ENCODE data around the gene EYS. TPM values are rescaled to one million over a fixed set of nuclear protein-coding genes. Genes with fewer than 3 reads are reported as not detected.

The EYS gene
- total and polyA plus RNA-seq, 8 donors, result 0.03 to 0.25 (median 0.13) TPM

DNA sequence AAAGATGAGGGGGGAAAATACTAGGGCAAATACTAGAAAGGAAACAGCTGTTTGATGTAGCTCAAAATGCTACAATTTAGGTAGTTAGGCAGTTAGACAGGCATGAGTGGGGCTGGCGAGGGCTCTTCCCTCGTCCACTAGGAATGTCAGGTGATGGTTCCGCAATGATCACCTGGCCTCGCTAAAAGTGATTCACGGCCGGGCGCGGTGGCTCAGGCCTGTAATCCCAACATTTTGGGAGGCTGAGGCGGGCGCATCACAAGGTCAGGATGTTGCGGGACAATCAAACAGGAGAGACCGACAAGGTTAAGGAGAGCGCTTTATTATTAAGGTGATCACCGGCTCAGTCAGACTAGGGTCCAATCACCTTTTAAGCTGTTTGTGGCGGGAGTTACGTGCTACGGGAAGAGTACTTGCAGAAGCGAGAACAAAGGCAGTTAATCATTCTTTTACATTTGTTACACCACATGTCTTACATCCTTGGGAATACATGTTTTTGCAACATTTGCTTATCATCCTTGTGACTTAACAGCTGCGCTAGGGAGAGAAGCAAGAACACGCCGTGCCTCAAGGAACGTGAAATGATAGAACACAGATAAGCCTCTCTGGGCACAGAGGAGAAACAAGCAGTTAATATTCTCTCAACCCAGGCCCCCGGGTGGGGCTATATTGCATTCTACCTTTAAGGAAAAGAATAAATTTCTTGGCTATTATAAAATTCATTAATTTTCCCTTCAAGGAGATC lies 1025.4 kb downstream of the EYS start:
- H3K27ac ChIP-seq, result no peak overlapping the region
- WGBS, 2 donors, result 86 to 90% methylated on average over 23 of the region's 23 CpGs

DNA sequence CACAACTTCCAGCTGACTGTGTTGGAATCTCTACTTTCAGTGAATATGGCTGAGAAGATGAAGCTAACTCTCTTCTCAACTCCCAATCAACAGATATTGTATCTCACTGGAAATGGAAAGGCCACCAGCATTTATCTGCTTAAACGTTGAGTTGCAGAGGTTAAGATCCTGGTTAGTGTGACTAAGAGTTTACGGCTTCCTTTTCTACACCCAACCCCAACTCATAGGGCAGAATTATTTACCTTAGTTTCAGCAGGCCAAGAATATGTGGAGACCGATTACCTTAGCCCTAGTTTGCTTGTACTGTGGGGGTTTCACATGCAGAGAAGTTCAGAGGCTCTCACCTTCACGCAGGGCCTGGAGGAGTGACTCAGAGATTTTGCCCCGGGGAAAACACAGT lies 1026.6 kb downstream of the EYS start:
- H3K36me3 ChIP-seq, result no peaks in the 10 kb centered on the region
- no peaks in the 10 kb centered on the region for H3K4me1 ChIP-seq
- intact Hi-C loops (cut with DNase I), result no loop called here
- no peak for FAIRE-seq
- H3K27ac ChIP-seq, result no peak overlapping the region
- ATAC-seq, result no peak
- TF ChIP-seq, protein P1, sequence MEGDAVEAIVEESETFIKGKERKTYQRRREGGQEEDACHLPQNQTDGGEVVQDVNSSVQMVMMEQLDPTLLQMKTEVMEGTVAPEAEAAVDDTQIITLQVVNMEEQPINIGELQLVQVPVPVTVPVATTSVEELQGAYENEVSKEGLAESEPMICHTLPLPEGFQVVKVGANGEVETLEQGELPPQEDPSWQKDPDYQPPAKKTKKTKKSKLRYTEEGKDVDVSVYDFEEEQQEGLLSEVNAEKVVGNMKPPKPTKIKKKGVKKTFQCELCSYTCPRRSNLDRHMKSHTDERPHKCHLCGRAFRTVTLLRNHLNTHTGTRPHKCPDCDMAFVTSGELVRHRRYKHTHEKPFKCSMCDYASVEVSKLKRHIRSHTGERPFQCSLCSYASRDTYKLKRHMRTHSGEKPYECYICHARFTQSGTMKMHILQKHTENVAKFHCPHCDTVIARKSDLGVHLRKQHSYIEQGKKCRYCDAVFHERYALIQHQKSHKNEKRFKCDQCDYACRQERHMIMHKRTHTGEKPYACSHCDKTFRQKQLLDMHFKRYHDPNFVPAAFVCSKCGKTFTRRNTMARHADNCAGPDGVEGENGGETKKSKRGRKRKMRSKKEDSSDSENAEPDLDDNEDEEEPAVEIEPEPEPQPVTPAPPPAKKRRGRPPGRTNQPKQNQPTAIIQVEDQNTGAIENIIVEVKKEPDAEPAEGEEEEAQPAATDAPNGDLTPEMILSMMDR (IDR thresholded peaks at IDR 0.05), result no peak
- H3K4me3 ChIP-seq, result no peak overlapping the region
- no peaks in the 10 kb centered on the region for H3K27me3 ChIP-seq
- WGBS, 2 donors, result 68 to 80% methylated on average over 5 of the region's 5 CpGs
- DNase-seq, result no peak
- no peaks in the 10 kb centered on the region for H3K9me3 ChIP-seq

More for the DNA sequence above, 1025.4 kb downstream of the EYS start:
- ATAC-seq, result no peak
- no peaks in the 10 kb centered on the region for H3K27me3 ChIP-seq
- H3K9me3 ChIP-seq, result no peaks in the 10 kb centered on the region
- no peaks in the 10 kb centered on the region for H3K4me1 ChIP-seq
- no peak overlapping the region for H3K4me3 ChIP-seq
- TF ChIP-seq, protein P1 (IDR thresholded peaks at IDR 0.05), result no peak
- H3K36me3 ChIP-seq, result no peaks in the 10 kb centered on the region
- intact Hi-C loops (cut with DNase I), result no loop called here
- FAIRE-seq, result no peak
- DNase-seq, result no peak

DNA sequence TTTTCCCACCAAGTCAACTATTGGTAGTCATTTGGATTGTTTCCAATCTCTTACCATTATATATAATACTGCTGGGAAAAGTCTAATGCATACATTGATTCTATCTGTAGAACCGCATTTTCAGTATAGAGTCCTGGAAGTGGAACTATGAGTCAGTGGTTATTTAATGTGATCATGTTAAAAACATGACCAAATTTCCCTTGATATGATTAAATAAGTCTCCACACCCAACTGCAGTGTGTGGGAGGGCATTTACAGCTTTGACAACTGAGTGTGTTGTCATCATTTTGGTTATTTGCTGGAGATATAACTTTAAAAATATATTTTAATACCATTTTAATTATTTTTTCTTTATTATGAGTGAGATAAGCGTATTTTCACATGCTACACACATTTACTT lies 1027.6 kb downstream of the EYS start:
- Histone ChIP-seq H3K4me1 (no peaks in the 10 kb centered on the region), H3K27me3 (no peaks in the 10 kb centered on the region), H3K9me3 (no peaks in the 10 kb centered on the region), H3K36me3 (no peaks in the 10 kb centered on the region), H3K4me3 (no peak overlapping the region), H3K27ac (no peak overlapping the region)
- no peak for DNase-seq
- intact Hi-C loops (cut with DNase I), result no loop called here
- no peak for FAIRE-seq
- TF ChIP-seq, protein P1 (IDR thresholded peaks at IDR 0.05), result no peak
- no peak for ATAC-seq
- 63 to 75% methylated on average over 2 of the region's 2 CpGs for WGBS, 2 donors

DNA sequence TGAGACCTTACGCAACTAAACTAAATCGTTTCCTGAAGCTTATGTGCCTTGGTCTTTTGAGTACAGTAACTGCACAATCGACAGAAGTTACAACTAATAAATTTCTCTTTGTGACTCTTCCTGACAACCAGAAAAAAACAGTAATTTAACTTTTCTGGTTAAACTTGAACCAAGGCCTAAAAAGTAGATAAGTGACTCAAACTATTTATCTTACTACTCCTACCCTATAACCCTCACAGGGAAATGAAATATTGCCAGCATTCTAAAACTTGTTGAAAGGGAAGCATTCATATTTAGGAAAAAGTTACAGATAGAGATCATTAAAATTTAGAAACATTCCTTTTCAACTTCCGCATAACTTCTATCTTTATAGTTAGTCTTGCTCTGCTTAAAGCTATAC lies 1034.4 kb downstream of the EYS start:
- TF ChIP-seq, protein P1 (IDR thresholded peaks at IDR 0.05), result no peak
- WGBS, 2 donors, result 47% methylated on average over 4 of the region's 4 CpGs
- ATAC-seq (no peak), FAIRE-seq (no peak), DNase-seq (no peak)
- H3K9me3 ChIP-seq, result no peaks in the 10 kb centered on the region
- no peaks in the 10 kb centered on the region for H3K27me3 ChIP-seq
- H3K4me1 ChIP-seq, result no peaks in the 10 kb centered on the region
- no peak overlapping the region for H3K4me3 ChIP-seq
- no peak overlapping the region for H3K27ac ChIP-seq
- no peaks in the 10 kb centered on the region for H3K36me3 ChIP-seq
- intact Hi-C loops (cut with DNase I), result no loop called here

DNA sequence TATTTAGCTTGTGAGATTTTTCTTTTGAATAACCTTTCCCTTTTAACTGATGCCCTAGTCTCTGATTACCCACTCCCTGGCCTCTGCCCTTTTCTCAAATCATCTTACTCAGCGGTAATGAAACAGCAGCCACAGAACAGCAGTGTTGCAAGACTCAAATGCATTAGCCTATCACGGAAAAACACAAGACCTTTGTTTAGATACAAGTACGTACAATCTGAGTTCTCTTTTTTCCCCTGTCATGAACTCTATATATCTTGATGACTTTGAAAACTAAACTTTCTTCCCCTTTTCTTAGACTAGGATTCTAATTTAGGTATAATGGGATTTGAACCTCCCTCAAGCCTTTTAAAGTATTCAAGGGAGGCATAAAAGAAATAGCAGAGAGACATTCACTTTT lies 1034.9 kb downstream of the EYS start:
- TF ChIP-seq, protein P1 (IDR thresholded peaks at IDR 0.05), result no peak
- Histone ChIP-seq H3K27me3 (no peaks in the 10 kb centered on the region), H3K4me1 (no peaks in the 10 kb centered on the region), H3K9me3 (no peaks in the 10 kb centered on the region), H3K4me3 (no peak overlapping the region), H3K36me3 (no peaks in the 10 kb centered on the region), H3K27ac (no peak overlapping the region)
- 17 to 33% methylated on average over 3 of the region's 3 CpGs for WGBS, 2 donors
- DNase-seq (no peak), FAIRE-seq (no peak), ATAC-seq (no peak)
- intact Hi-C loops (cut with DNase I), result no loop called here
